SJSA1 (cell line): Measurements from ENCODE around the gene DUT. TPM values are rescaled to one million over a fixed set of nuclear protein-coding genes. Genes with fewer than 3 reads are reported as not detected.

Experiments used
- DNase-seq, 2 experiments: peaks; one replicate each; pipeline ENCODE4 v3.0.0-alpha.2; 2015 to 2020; ENCODE audit warnings: low spot score in 2 of 2, low read depth in 1 of 2
- H3K27ac ChIP-seq: fragments of 250-450 bp; sonication (Bioruptor Pico); 2 replicates; pipeline ENCODE4 v1.5.1; 2020; ENCODE audit warnings: mild to moderate bottlenecking, moderate library complexity
- H3K27me3 ChIP-seq: fragments of 250-450 bp; sonication (Bioruptor Pico); replicated peaks from 2 replicates; pipeline ENCODE4 v1.5.1; 2020; ENCODE audit warnings: mild to moderate bottlenecking, moderate library complexity
- H3K36me3 ChIP-seq: fragments of 250-450 bp; sonication (Bioruptor Pico); 2 replicates; pipeline ENCODE4 v1.5.1; 2020; ENCODE audit warnings: mild to moderate bottlenecking
- H3K4me1 ChIP-seq: fragments of 250-450 bp; sonication (Bioruptor Pico); replicated peaks from 2 replicates; pipeline ENCODE4 v1.6.1; 2021; ENCODE audit warnings: mild to moderate bottlenecking
- H3K4me3 ChIP-seq: fragments of 250-450 bp; sonication (Bioruptor Pico); 2 replicates; pipeline ENCODE4 v1.5.1; 2020; ENCODE audit warnings: mild to moderate bottlenecking
- H3K9me3 ChIP-seq: fragments of 250-450 bp; sonication (Bioruptor Pico); replicated peaks from 2 replicates; pipeline ENCODE4 v1.5.1; 2020; ENCODE audit warnings: mild to moderate bottlenecking
- total RNA-seq: library from RNA; depleted of rRNA; stranded (reverse); fragments of >200 nt; shearing (Covaris generic); gene quantifications from 2 replicates; pipeline ENCODE4 v1.2.3, GENCODE V29; 2014; rRNA removed

DUT gene
- 114 and 178 TPM in 2 replicates for total RNA-seq

- H3K27me3 ChIP-seq = no peaks in the 10 kb centered on the region
- H3K36me3 ChIP-seq = peaks cover 41% of the 10 kb centered on the region
Observed at GRCh38 chr15:48330855-48331795, at the start of gene DUT. TSS of gene DUT (plus strand) at chr15:48331429. CDS start at chr15:48331516, 87 bp downstream.

GRCh38 chr15:48281674-48282073, 49.6 kb upstream of the DUT start:
- H3K4me1 ChIP-seq = peaks cover 7% of the 10 kb centered on the region
- DNase-seq = no peak

More at GRCh38 chr15:48330855-48331795, at the start of gene DUT:
- no peaks in the 10 kb centered on the region for H3K9me3 ChIP-seq
- peak within 1 kb of the TSS; percentile 99 for H3K27ac ChIP-seq
- peaks cover 12% of the 10 kb centered on the region for H3K4me1 ChIP-seq
- DNase-seq = peak; percentile 83 to 94
- H3K4me3 ChIP-seq = peak within 1 kb of the TSS; percentile 96

GRCh38 chr15:48282216-48282615, 49.0 kb upstream of the DUT start:
- no peaks in the 10 kb centered on the region for H3K9me3 ChIP-seq
- no peak overlapping the region for H3K27ac ChIP-seq
- no peak overlapping the region for H3K4me3 ChIP-seq
- no peaks in the 10 kb centered on the region for H3K27me3 ChIP-seq
- no peaks in the 10 kb centered on the region for H3K36me3 ChIP-seq
- peaks cover 7% of the 10 kb centered on the region for H3K4me1 ChIP-seq
- DNase-seq = no peak

More at GRCh38 chr15:48281674-48282073, 49.6 kb upstream of the DUT start:
- Histone ChIP-seq H3K4me3 (no peak overlapping the region), H3K27me3 (no peaks in the 10 kb centered on the region), H3K9me3 (no peaks in the 10 kb centered on the region), H3K27ac (no peak overlapping the region), H3K36me3 (no peaks in the 10 kb centered on the region)

- no peaks in the 10 kb centered on the region for H3K27me3 ChIP-seq
- H3K27ac ChIP-seq = no peak overlapping the region
- no peaks in the 10 kb centered on the region for H3K36me3 ChIP-seq
- H3K4me1 ChIP-seq = peaks cover 7% of the 10 kb centered on the region
- H3K9me3 ChIP-seq = no peaks in the 10 kb centered on the region
- DNase-seq = no peak
- H3K4me3 ChIP-seq = no peak overlapping the region
Observed at GRCh38 chr15:48283396-48284145, 47.7 kb upstream of the DUT start.

GRCh38 chr15:48285329-48286214, 45.7 kb upstream of the DUT start:
- Histone ChIP-seq H3K36me3 (no peaks in the 10 kb centered on the region), H3K9me3 (no peaks in the 10 kb centered on the region), H3K4me3 (no peak overlapping the region), H3K27ac (no peak overlapping the region), H3K4me1 (peaks cover 7% of the 10 kb centered on the region), H3K27me3 (no peaks in the 10 kb centered on the region)
- peak; percentile 65 to 74 for DNase-seq

- DNase-seq = no peak
- H3K36me3 ChIP-seq = no peaks in the 10 kb centered on the region
- no peaks in the 10 kb centered on the region for H3K9me3 ChIP-seq
- no peak overlapping the region for H3K27ac ChIP-seq
- H3K4me1 ChIP-seq = peaks cover 7% of the 10 kb centered on the region
- no peak overlapping the region for H3K4me3 ChIP-seq
- no peaks in the 10 kb centered on the region for H3K27me3 ChIP-seq
Observed at GRCh38 chr15:48289628-48290027, 41.6 kb upstream of the DUT start.

DNA sequence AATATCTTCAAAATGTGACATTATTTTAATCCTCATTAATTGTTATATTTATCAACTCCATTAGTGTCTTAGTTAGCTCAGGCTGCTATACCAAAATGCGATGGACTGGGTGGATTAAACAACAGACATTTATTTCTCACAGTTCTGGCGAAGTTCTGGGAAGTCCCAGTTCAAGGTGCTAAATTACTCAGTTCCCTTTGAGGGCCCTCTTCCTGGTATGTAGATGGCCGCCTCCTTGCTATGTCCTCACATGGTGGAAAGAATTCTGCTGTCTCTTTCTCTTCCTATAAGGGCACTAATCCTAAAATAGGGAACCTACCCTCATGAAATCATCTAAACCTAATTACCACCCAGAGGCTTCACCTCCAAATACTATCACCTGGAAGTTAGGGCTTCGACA, 38.8 kb upstream of the DUT start:
- Histone ChIP-seq H3K4me3 (no peak overlapping the region), H3K27ac (no peak overlapping the region), H3K4me1 (no peaks in the 10 kb centered on the region), H3K36me3 (no peaks in the 10 kb centered on the region), H3K27me3 (no peaks in the 10 kb centered on the region), H3K9me3 (no peaks in the 10 kb centered on the region)
- no peak for DNase-seq

DNA sequence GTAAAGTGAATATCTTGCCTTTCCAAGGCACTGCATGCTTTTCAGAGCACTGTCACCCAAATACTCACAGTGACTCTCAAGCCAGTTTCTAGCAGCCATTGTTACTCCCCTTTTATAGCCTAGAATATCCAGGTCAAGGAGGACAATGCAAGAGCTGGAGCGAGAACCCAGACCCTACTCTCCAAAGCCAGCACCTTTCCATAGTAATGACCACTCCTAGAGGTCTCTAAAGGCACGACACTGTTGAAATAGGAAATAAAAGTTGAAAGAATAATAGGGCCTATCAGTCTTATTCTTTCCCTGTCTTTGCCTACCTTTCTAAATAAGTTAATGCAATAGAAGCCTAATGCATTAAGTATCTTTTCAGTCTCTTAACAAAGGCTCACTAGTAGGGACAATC, 33.6 kb upstream of the DUT start:
- H3K36me3 ChIP-seq = no peaks in the 10 kb centered on the region
- no peaks in the 10 kb centered on the region for H3K27me3 ChIP-seq
- no peak for DNase-seq
- H3K4me3 ChIP-seq = no peak overlapping the region
- no peak overlapping the region for H3K27ac ChIP-seq
- H3K4me1 ChIP-seq = no peaks in the 10 kb centered on the region
- no peaks in the 10 kb centered on the region; the same call in 1 of the 2 replicates for H3K9me3 ChIP-seq

GRCh38 chr15:48298914-48299313, 32.3 kb upstream of the DUT start:
- H3K4me1 ChIP-seq = no peaks in the 10 kb centered on the region
- no peak overlapping the region for H3K4me3 ChIP-seq
- no peak for DNase-seq

DNA sequence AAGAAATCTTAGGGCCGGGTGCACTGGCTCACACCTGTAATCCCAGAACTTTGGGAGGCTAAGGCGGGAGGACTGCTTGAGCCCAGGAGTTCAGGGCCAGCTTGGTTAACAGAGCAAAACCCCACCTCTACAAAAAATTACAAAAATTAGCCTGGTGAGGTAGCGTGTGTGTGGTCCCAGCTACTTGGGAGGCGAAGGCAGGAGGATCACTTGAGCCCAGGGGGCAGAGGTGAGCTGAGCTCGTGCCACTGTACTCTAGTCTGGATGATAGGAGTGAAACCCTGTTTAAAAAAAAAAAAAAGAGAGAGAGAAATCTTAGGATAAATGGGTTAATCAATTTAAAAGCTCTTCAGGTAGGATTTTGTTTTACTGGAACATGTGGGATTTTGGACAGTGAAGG, 31.2 kb upstream of the DUT start:
- no peaks in the 10 kb centered on the region for H3K36me3 ChIP-seq
- H3K9me3 ChIP-seq = no peaks in the 10 kb centered on the region; the same call in 1 of the 2 replicates
- H3K4me3 ChIP-seq = no peak overlapping the region
- H3K27ac ChIP-seq = no peak overlapping the region
- no peaks in the 10 kb centered on the region for H3K4me1 ChIP-seq
- no peaks in the 10 kb centered on the region for H3K27me3 ChIP-seq
- peak in 1 of 2 experiments; percentile 12 for DNase-seq

More at GRCh38 chr15:48298914-48299313, 32.3 kb upstream of the DUT start:
- Histone ChIP-seq H3K27me3 (no peaks in the 10 kb centered on the region), H3K36me3 (no peaks in the 10 kb centered on the region), H3K27ac (no peak overlapping the region), H3K9me3 (no peaks in the 10 kb centered on the region; the same call in 1 of the 2 replicates)

GRCh38 chr15:48304398-48304797, 26.8 kb upstream of the DUT start:
- DNase-seq = no peak
- H3K4me3 ChIP-seq = no peak overlapping the region
- H3K4me1 ChIP-seq = no peaks in the 10 kb centered on the region
- no peaks in the 10 kb centered on the region for H3K9me3 ChIP-seq
- no peaks in the 10 kb centered on the region for H3K27me3 ChIP-seq
- no peak overlapping the region for H3K27ac ChIP-seq
- H3K36me3 ChIP-seq = no peaks in the 10 kb centered on the region

- Histone ChIP-seq H3K27me3 (no peaks in the 10 kb centered on the region), H3K27ac (no peak overlapping the region), H3K9me3 (no peaks in the 10 kb centered on the region), H3K4me1 (no peaks in the 10 kb centered on the region), H3K4me3 (no peak overlapping the region), H3K36me3 (no peaks in the 10 kb centered on the region)
- DNase-seq = no peak
Observed at GRCh38 chr15:48306639-48307038, 24.6 kb upstream of the DUT start.

DNA sequence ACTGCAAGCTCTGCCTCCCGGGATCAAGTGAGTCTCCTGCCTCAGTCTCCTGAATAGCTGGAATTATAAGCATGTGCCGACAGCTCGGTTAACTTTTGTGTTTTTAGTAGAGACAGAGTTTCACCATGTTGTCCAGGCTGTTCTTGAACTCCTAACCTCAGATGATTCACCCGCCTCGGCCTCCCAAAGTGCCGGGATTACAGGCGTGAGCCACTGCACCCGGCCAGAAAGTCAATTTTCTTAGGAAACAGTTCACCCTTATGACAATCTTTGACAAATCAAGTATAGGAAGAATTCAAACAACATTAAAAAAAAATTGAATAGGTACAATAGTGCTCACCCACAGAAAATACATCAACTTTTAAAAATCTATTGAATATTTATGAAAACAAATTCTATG, 23.6 kb upstream of the DUT start:
- Histone ChIP-seq H3K4me3 (no peak overlapping the region), H3K36me3 (no peaks in the 10 kb centered on the region), H3K27me3 (no peaks in the 10 kb centered on the region), H3K27ac (no peak overlapping the region), H3K4me1 (no peaks in the 10 kb centered on the region), H3K9me3 (no peaks in the 10 kb centered on the region)
- no peak for DNase-seq
